Measurements from ENCODE around the gene POU6F2.
"Not testable (repeated sequence)": the region's sequence is repeated elsewhere in the genome, so short reads cannot be mapped to it uniquely, and the experiment has no call there.

The POU6F2 gene

GRCh38 chr7:39304668-39305405 is 327.1 kb downstream of the POU6F2 start:
- DNase-seq (ENCODE audit: low spot score) = no peak

GRCh38 chr7:39306016-39306570 is 328.4 kb downstream of the POU6F2 start:
- DNase-seq (ENCODE audit: low spot score) = no peak

- no peak for DNase-seq (ENCODE audit: low spot score)
These were observed 333.0 kb downstream of the POU6F2 start for GRCh38 chr7:39310699-39311098.

GRCh38 chr7:39312254-39312989 is 334.7 kb downstream of the POU6F2 start:
- DNase-seq (ENCODE audit: low spot score) = no peak

GRCh38 chr7:39313376-39313775 is 335.7 kb downstream of the POU6F2 start:
- no peak for DNase-seq (ENCODE audit: low spot score)

- DNase-seq (ENCODE audit: low spot score) = no peak
These were observed 336.3 kb downstream of the POU6F2 start for GRCh38 chr7:39313974-39314373.

GRCh38 chr7:39317107-39317506 is 339.4 kb downstream of the POU6F2 start:
- no peak for DNase-seq (ENCODE audit: low spot score)

GRCh38 chr7:39317896-39318295 is 340.2 kb downstream of the POU6F2 start:
- DNase-seq (ENCODE audit: low spot score) = no peak

GRCh38 chr7:39321245-39321644 is 343.5 kb downstream of the POU6F2 start:
- no peak for DNase-seq (ENCODE audit: low spot score)

GRCh38 chr7:39321909-39322498 is 344.3 kb downstream of the POU6F2 start:
- no peak for DNase-seq (ENCODE audit: low spot score)

- DNase-seq (ENCODE audit: low spot score) = no peak
These were observed 346.5 kb downstream of the POU6F2 start for GRCh38 chr7:39324139-39324760.

- not testable (repeated sequence) for DNase-seq (ENCODE audit: low spot score)
These were observed 353.9 kb downstream of the POU6F2 start for GRCh38 chr7:39331607-39332006.

GRCh38 chr7:39332142-39332541 is 354.4 kb downstream of the POU6F2 start:
- no peak for DNase-seq (ENCODE audit: low spot score)

GRCh38 chr7:39333701-39334100 is 356.0 kb downstream of the POU6F2 start:
- DNase-seq (ENCODE audit: low spot score) = no peak

- no peak for DNase-seq (ENCODE audit: low spot score)
These were observed 358.7 kb downstream of the POU6F2 start for GRCh38 chr7:39336442-39336841.

GRCh38 chr7:39338716-39339115 is 361.0 kb downstream of the POU6F2 start:
- DNase-seq (ENCODE audit: low spot score) = no peak

GRCh38 chr7:39339591-39339990 is 361.9 kb downstream of the POU6F2 start:
- no peak for DNase-seq (ENCODE audit: low spot score)

GRCh38 chr7:39341083-39341482 is 363.4 kb downstream of the POU6F2 start:
- no peak for DNase-seq (ENCODE audit: low spot score)

- DNase-seq (ENCODE audit: low spot score) = no peak
These were observed 365.1 kb downstream of the POU6F2 start for GRCh38 chr7:39342763-39343162.

- no peak for DNase-seq (ENCODE audit: low spot score)
These were observed 371.9 kb downstream of the POU6F2 start for GRCh38 chr7:39349452-39350123.

GRCh38 chr7:39353615-39354376 is 376.1 kb downstream of the POU6F2 start:
- no peak for DNase-seq (ENCODE audit: low spot score)
